Ishikawa (cell line): ENCODE results near the gene MYH14.

ENCODE experiments used
- CEBPB ChIP-seq: IDR thresholded peaks from 2 replicates; pipeline ENCODE4 v1.6.1; 2012
- EGR1 ChIP-seq: IDR thresholded peaks from 2 replicates; pipeline ENCODE4 v1.6.1; 2012
- EP300 ChIP-seq: IDR thresholded peaks from 2 replicates; pipeline ENCODE4 v1.6.1; 2012; ENCODE audit warnings: borderline replicate concordance
- FOXM1 ChIP-seq: IDR thresholded peaks from 2 replicates; pipeline ENCODE4 v1.6.1; 2012; ENCODE audit warnings: low read depth, borderline replicate concordance
- MAX ChIP-seq: IDR thresholded peaks from 2 replicates; pipeline ENCODE4 v1.6.1; 2012
- RAD21 ChIP-seq: IDR thresholded peaks from 2 replicates; pipeline ENCODE4 v1.6.1; 2012; ENCODE audit warnings: low read depth
- REST ChIP-seq: IDR thresholded peaks from 2 replicates; pipeline ENCODE4 v1.6.1; 2012; ENCODE audit warnings: low read depth, mild to moderate bottlenecking
- TAF1 ChIP-seq: IDR thresholded peaks from 2 replicates; pipeline ENCODE4 v1.6.1; 2012; ENCODE audit warnings: low read depth, mild to moderate bottlenecking
- TCF12 ChIP-seq: IDR thresholded peaks from 2 replicates; pipeline ENCODE4 v1.6.1; 2012; ENCODE audit warnings: low read depth
- TEAD4 ChIP-seq: IDR thresholded peaks from 2 replicates; pipeline ENCODE4 v1.6.1; 2012
- YY1 ChIP-seq: IDR thresholded peaks from 2 replicates; pipeline ENCODE4 v1.6.1; 2012; ENCODE audit warnings: low read depth
- ZBTB7A ChIP-seq: IDR thresholded peaks from 2 replicates; pipeline ENCODE4 v1.6.1; 2012; ENCODE audit warnings: low read depth

GRCh38 chr19:50207730-50208129 is 4.3 kb downstream of the MYH14 start:
- TF ChIP-seq TAF1 (no peak), MAX (no peak), RAD21 (no peak), TCF12 (no peak), TEAD4 (no peak), REST (no peak), CEBPB (no peak), EP300 (no peak), YY1 (no peak), ZBTB7A (no peak), FOXM1 (no peak), EGR1 (no peak)
